ENCODE measurements around the gene ADAMTS2.

ADAMTS2 gene

DNA sequence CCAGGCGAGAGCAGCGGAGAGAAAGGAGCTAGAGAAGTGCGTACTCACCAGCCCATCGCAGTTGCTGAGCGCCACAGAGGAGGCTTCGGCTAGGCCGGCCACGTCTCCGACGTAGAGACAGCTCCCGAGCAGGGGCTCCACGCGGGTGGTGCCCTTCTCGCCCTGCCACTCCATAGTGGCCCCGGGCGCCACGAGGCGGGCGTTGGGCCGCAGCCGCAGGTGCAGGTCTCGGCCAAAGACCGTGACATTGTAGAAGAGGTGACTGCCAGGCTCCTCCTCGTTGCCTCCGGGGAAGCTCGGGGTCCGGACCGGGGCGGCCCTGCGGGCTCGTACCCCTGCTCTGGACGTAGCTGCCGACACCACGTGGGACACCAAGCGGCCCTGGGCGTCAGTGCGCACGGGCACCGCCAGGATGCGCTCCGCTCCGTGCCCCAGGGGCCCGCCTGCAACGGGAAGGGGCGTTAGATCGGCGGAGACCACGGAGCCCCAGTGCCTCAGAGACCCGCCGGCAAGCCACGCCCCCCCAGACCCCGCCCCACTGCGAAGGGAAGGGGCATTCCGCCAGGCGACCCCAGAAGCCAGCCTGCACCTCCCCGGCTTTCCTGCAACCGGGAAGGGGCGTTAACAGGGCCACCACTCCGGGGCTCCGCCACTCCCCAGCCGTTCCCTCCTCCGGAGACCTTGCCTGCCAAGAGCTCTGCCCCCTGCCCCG lies 1.4 kb downstream of the ADAMTS2 start:
- peak in 1 of 2 donors; percentile 8 for DNase-seq (ENCODE audit: low read depth in 2 of 2)

DNA sequence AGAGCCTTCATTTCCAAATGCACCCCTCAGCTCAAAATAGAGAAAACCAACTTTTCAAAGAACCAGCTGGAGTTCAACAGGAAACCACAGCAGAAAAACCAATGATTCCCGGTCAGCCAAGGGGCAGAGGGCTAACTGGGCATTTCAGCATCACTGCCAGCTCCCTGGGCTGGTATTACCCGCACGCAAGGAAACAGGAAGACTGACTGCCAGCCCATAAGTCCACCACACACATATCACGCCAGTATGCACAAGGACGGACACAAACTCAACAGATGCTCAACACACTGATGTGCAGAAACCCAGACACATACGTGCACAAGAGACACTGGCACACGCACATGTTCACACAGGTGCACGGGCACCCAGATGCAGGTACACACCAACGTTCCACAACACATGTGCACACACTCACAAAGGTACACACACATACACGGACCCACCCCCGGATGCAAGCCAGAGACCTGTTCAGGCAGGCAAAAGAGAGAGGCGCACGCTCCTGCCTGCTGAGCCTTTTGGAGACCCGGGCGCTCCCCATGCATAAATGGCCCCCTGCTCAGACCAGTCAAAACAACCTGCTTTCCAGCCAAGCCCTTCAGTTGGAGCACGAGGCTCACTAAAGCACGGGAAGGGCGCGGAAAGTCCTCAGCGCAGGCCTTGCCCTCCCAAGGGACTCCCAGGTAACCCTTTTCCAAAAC lies 2.1 kb downstream of the ADAMTS2 start:
- DNase-seq (ENCODE audit: low read depth in 2 of 2) = no peak

DNA sequence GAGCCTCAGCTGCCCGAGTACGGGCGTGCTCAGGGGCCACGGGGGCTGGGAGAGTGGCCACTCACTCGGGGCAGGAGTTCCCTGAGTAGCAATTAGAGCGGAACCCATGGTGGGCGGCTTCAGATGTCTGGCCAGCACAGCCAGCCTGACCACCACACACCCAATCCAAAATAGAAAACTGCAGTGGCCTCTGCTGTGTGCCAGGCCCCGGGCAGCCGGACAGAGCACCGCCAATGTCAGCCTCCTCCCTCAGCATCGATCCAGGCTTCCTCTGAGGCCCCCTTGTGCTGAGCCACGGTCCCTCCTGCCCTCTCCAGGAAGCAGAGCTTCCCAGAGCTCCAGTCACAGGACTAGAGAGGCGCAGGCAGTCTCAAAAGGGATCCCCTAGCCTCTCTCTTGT lies 2.7 kb downstream of the ADAMTS2 start:
- DNase-seq (ENCODE audit: low read depth in 2 of 2) = no peak

DNA sequence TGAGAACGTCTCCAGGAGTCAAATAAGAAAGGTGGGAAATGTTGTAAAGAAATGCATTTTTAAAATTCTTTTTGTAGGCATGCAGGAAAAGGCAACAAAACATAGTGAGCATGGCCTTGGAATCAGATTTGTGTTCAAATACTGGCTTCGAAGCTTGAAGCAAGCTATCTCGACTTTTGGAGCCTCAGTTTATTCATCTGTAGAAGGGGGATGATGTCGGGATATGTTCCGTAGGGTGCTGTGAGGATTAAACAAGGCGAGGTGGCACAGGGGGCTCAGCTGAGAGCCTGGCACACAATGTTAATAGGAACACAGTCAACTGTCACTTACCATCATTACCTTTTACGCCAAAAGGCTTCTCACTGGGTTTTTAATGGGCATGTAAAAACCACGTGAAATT lies 4.8 kb downstream of the ADAMTS2 start:
- DNase-seq (ENCODE audit: low read depth in 2 of 2) = no peak

DNA sequence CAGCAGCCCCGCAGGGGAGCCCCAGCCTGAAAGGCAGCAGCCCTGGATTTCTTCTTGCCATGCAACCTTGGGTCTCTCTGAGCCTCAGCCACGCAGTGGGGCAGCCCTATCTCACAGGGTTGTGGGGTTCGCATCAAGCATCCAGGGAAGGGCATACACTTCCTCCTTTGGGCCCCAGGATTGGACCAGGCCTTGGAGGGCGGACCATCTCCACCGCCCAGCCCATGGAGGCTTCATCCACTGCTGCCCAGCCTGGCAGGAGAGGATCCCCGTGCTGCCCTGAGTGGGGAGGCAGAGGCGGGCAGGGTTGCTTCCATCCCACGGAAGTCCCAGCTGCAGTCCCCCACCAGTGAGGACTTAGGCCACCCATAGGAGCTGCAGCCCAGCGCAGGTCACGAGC lies 5.3 kb downstream of the ADAMTS2 start:
- no peak for DNase-seq (ENCODE audit: low read depth in 2 of 2)

DNA sequence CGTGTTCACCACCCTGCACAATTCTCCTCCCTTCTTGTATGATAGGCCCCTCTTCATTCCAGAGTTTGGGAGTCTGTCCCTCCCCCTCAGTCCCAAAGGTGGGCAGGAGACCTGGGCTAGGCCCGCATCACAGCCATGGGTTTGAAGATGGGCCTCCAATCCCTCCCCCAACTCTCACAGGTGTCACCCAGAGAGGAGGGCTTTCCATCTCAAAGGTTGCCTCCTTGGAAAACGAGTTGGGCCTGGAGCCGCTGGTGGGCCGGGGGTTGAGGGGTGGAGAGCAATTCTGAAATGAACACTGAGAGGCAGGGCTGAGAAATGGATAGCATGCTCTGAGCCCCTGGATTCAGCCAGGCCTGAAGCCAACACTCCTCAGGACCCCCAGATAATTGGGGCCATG lies 6.2 kb downstream of the ADAMTS2 start:
- no peak for DNase-seq (ENCODE audit: low read depth in 2 of 2)

DNA sequence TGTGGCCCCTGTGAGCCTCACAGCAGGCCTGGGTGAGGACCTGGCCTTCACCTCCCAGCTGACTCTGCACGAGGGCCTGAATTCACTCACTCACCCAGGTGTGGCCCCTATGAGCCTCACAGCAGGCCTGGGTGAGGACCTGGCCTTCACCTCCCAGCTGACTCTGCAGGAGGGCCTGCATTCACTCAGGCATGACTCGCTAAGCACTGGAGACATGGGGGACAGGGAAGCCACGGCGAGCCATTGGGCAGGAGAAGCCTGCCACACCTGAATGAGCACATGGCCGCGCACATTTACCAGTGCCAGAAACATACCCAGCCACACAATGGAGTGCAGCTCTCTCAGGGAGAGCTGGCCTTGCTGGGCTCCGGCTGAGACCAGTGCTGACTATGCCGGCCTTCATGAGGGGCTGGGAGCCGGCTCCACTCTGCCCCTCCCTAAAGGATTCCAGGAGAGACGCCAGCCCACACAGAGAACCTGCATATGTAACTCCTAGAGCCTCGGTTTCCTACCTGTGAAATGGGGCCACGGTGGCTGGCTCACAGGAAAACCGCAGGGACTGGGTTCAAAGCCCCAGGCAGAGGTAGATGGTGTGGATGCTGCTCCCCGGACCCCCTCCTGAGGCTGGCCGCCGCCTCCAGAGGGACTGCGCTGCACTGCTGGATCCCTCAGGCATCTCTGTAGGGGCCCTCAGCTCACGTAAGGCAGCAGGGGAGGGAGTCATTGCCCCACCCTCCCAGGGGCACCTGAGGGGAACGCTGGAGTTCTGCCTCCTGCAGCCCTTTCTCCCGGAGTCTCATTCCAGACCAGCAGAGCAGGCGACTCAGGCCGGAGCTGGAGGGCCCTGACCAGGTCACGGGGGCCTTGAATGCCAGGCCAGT lies 7.2 kb downstream of the ADAMTS2 start:
- no peak for DNase-seq (ENCODE audit: low read depth in 2 of 2)

DNA sequence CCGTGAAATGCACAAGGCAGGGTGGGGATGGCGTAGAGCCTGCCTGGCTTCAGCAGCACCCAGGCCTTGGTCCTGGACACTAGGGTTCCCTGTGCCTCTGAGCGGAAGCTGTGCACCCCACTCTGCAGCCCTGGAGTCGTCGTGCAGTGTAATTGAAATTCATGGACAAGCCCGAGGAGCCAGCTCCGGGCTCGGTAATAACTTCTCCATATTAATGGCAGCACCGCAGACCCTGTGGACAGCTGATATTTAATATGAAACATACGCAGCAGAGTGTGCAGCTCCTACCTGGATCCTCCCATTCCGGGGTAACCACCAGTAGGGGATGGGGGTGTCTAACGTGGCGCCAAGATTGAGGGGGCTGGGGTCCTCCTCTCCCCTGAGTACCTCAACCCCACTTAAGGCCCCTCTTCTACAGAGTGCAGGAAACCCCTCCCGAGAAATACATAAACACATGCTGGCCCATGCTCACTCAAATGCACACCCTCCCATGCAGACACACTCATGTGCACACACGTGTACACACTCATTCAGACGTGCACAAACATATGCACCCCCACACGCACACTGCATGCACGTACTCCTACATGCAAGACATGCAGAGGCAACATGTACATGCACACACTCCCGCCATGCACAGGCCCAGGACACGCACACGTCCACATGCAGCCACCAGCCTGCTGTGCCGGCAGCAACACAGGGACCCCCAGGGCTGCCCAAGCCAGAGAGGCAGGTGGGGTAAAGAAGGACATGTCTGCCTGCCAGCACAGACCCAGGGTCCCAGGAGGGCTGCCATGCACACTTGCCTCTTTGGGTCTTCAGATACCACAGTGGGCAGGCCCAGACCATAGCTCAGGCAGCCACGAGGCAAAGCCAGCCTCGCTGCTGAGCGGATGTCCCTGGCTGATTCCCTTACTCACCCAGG lies 8.1 kb downstream of the ADAMTS2 start:
- no peak for DNase-seq (ENCODE audit: low read depth in 2 of 2)

DNA sequence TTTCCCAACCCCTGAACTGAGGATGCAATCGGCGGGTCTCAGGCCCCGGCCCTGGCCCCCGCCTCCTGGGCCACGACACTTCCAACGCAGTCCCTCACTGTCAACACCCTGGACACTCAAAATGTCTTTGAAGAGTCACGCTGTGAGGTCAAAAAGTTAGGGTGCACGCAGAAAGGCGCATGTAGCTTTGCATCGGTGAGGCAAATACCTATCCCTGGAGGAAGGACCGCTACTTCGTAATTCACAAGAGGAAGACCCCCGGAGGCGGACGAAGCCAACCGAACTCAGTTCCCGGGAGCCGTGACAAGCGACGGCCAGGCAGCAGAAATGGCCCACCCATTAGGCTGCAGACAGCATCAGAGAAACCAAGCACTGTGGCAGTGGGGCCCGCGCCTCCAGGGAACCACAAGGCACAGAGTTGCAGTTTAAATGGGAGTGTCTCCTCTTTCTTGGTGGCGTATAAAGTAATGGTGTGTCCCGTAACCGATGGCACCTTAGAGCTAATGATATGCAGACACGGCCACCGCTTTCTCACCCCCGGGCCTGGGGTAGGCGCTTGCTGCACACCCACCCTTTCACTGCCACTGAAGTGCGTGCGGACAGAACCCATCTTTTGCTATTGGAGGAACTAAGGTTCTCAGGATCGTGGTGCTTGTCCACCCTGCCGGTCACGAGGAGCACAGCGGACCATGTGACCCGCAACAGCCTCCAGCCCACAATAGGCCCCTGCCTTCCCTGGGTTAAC lies 9.0 kb downstream of the ADAMTS2 start:
- no peak for DNase-seq (ENCODE audit: low read depth in 2 of 2)

DNA sequence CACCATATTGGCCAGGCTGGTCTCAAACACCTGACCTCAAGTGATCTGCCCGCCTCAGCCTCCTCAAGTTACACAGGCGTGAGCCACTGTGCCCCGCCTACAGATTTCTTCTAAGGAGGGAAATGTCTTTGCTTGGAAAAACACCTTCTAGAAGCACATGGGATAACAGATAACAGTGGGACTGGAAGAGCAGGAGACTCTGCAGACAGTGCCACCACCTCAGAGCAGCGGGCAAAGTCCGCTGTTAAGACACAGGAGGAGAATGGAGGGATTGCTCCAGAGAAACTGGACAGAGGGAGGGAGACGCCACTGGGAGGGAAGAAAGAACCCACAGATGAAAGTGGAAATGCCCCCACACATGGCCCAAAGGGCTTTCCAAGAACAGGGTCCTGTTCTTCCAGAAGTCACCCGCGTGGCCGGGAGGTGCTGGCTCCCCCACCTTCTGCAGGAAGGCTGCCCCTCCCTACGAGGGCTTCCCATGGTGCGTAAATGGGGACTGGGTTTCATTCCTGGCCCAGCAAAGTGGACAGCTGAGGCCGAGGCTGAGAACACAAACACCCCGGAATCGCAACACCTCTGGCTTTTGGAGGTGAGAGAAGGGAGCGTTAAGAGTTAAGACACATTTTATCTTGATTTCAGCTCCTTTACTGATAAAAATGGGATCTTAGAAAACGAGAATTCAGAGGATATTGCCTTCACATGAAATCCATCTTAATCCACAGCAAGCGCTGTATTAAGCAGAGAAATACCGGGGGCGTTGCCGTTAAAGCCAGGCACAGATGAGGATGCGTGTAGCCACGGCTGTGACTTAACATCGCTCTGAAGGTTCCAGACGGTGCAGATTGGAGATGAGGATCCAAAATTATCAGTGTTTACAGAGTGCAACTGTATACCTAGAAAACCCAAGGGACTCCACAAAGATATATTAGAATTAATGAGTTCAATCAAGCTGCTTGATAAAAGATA lies 11.2 kb downstream of the ADAMTS2 start:
- DNase-seq (ENCODE audit: low read depth in 2 of 2) = no peak

DNA sequence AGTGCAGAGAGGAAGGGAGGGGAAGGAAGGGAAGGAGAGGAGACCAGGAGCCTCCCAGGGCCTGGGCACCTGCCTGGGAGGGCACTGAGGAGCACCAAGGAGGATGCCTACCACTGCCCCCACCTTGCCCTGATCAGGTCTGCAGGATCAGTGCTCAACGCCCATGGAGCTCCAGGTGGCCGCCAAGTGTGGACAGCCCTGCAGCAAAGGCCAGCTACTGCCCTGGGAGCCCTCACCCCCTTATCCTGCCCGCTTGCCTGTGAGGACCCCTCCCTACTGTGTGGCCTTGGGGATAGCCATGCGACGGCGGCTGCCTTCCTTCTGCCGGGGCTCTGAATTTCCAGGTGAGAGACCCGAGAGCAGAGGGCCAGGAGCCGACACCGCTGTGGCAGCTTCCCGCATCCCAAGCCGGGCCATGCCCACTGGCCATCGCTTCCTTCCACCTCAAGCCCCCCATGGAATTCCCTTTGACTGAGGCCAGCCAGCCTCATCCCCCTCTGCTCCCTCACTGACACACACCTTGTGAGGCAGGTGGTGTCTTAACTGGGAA lies 12.4 kb downstream of the ADAMTS2 start:
- DNase-seq (ENCODE audit: low read depth in 2 of 2) = no peak

DNA sequence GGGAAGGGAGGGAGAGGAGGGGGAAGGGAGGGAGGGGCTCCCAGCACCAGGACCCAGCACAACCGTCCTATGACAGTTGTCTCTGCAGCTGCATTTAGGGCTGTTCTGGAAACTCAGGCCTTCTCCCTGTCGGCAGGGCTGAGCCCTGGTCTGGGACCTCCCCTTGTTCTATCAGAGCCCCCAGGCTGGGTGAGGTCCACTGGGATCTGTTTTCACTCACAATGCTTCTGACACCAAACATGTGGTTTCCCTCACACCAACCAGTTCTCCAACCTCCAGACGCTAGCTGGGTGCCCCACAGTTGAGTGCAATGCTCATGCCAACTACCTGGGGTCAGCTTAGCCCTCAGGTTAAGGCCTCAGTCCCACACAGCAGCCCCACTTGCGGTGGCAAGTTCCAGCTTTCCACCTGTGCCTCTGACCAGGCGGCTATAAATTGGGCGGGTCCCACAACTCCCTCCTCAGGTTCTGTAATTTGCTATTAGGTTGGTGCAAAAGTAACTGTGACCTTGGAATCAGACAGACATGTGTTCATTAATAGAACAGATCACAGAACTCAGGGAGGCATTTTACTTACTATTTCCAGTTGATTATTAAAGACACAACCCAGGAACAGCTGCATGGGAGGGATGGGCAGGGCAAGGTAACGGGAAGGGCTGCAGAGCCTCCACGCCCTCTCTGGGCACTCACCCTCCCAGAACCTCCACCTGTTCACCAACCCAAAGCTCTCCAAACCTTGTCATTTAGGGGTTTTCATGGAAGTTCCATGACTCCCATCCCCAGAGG lies 13.5 kb downstream of the ADAMTS2 start:
- no peak for DNase-seq (ENCODE audit: low read depth in 2 of 2)

DNA sequence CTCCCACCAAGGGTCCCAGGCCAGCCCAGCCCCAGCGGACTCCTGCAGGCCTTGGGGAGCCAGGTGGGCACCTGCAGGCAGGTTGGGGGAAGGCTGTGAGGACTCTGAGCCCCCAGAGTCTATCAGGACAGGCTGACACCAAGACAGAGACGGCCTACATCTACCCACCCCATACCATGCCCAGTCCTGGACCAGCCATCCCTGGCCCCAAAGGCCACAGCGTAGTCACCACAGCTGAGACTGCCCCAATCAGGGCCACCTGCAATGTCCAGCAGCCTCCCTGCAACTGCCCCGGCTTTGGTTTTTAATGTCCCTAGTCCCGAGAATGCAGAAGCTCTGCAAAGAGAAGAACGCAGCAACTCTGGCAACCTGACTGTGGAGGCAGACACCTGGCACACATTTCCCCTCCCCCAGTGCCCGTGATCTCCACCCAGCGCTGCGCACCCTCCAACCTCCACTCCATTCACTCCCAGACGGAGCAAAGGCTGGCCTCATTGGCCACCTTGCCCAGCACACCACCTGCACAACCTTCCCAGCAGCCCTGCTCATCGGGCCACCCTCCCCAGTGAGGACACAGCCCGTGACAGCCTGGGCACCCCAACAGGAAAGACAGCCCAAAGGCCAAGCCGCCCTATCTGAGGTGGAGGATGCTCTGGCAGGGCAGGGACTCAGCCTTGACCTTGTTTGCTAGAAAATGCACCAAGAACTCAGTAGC lies 14.9 kb downstream of the ADAMTS2 start:
- no peak for DNase-seq (ENCODE audit: low read depth in 2 of 2)

DNA sequence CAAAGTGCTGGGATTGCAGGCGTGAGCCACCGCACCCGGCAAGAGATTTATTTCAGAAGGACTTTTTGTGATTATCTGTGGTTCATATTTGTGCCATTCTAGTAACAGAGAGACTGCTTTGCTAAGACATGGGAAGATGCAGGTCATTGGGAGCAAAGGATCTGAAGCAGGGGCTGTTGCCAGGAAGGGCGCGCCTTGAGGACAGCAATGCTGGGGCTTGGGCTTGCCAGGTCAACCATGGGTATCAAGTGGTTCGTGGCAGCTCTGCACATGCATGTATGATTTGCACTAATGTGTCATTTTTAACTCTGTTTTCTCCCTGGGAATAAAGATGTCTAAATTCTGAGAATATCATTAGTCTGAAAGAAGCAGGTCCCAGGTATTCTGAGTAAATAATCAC lies 17.0 kb downstream of the ADAMTS2 start:
- no peak for DNase-seq (ENCODE audit: low read depth in 2 of 2)

DNA sequence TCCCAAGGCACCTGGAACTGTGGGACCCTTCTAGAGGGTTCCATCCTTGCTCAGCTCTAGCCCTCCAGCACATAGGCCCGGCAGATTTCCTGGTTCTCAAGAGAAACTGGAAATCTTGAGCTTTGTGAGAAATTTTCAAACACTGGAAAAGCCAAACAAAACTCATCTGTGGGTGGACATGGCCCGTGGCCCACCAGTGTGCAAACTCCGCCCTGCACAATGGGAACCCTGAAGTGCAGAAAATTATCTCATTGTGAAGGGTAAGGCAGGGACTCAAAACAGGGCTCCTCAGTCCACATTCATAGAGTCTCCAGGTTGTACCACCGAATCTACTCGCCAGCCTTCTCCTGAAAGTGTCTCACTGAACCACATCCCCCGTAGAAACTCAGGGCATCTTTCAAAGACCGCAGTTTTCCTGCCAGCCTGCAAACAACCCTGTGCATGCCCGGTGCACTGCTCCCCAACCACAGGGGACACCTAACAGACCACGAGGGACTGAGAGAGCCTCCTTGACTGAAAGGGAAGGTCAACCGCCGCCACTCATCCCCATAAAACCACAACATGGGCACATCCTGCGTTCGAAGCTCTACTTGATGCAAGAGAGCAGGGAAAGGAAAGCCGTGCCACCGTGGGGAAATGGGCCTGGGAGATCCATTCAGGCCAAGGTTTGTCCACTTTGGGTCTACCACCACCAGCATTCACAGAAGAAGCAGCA lies 18.1 kb downstream of the ADAMTS2 start:
- DNase-seq (ENCODE audit: low read depth in 2 of 2) = no peak

DNA sequence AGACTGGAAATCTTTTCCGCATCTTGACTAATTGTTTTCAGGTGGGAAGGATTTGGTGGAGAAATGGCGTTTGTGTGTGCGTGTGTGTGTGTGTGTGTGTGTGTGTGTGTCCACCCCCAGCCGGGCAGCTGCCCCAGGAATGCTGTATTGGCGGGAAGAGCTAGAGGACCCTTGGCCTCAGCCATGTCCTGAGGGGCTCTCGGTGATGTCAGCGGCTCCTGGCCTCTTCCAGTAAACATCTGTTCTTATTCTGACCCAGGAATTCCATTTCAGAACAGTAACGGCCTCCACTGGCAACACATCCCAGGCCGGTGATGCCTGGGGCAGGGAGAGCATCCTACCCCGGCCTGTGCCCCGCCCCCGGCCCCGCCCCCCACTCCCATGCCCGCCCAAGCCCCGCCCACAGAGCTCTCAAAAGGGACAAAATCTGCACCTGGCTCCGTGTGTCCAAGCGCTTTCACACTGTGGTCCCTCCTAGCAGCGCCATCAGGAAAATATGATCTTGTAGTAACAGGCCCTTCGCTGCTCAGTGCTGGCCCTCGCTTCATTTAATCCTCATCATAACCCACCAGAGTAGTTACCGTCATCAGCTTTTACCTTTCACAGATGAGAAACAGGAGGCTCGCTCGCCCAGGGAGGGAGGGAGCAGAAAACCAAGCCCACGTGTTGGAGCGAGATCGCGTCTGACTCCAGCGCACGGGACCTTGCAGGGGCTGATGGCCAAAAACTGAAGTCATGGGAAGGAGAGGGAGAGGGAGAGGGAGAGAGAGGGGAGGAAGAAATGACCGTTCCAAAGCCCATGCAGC lies 18.9 kb downstream of the ADAMTS2 start:
- no peak for DNase-seq (ENCODE audit: low read depth in 2 of 2)

Data from activated CD4-positive, alpha-beta T cell treated with anti-CD3 and anti-CD28 coated beads for 24 hours (primary cell).